Measurements from ENCODE around the gene TIMM44. TPM values are rescaled to one million over a fixed set of nuclear protein-coding genes. Genes with fewer than 3 reads are reported as not detected.

Gene TIMM44
- total and polyA plus RNA-seq, 2 of the 8 experiments (the other 6 are each of a cell fraction or from before 2014, with no cell fraction given) = 131 to 150 TPM

DNA sequence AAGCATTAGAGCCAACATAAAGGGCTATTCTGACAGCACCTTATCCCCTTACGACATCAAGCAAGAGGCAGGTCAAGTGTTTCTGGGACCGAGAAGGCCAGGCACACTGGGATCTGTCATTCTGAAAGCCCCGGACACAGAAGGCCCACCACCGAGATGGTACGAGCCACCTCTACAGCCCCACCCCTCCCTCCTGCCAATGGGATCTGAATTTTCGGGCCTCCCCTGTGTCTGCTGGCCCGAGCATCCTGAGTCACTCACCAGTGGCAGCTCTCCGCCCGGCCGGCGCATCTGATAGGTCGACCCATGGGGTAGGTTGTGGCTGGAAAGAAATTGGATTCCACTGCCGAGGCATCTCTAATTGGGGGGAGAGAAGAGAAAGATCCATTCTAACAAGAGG lies 2.6 kb downstream of the TIMM44 start:
- Histone ChIP-seq H3K27me3 (replicated peaks in 1 of 4; ENCODE audit: control insufficient read depth in 3 of 4, extremely low read depth in 1 of 4, insufficient read depth in 3 of 4, low read length in 3 of 4) (no peaks in the 10 kb centered on the region), H3K36me3 (ENCODE audit: control insufficient read depth in 2 of 4, insufficient read depth in 4 of 4, low read length in 3 of 4) (peaks cover 4 to 51% (median 21%) of the 10 kb centered on the region in 4 experiments), H3K79me2 (ENCODE audit: control insufficient read depth in 1 of 2, insufficient read depth in 2 of 2, low read length in 2 of 2) (peaks cover 5 to 28% of the 10 kb centered on the region in 2 experiments; a peak in 3 of 4 replicates), H3K9me3 (ENCODE audit: insufficient read depth in 2 of 2, low read depth in 1 of 2, low read length in 1 of 2) (no peaks in the 10 kb centered on the region), H4K8ac (ENCODE audit: extremely low read depth, insufficient read depth, low read length) (no peak overlapping the region), H3K14ac (ENCODE audit: insufficient read length) (no peak overlapping the region), H2BK5ac (ENCODE audit: low read depth, low read length) (no peak overlapping the region), H4K91ac (replicated peaks; ENCODE audit: insufficient read length, low read length) (no peak overlapping the region), H2BK15ac (ENCODE audit: low read length) (no peak overlapping the region), H2BK20ac (ENCODE audit: low read length) (no peak overlapping the region), H3K23me2 (ENCODE audit: low read depth, low read length) (peaks cover 3% of the 10 kb centered on the region; the same call in 1 of the 2 replicates), H3K18ac (ENCODE audit: extremely low read depth, low read length) (no peak overlapping the region), H3K23ac (ENCODE audit: insufficient read length) (no peak overlapping the region), H2BK12ac (ENCODE audit: low read depth, low read length) (no peak overlapping the region), H4K5ac (ENCODE audit: insufficient read length, low read depth, low read length) (no peak overlapping the region), H3K4me1 (replicated peaks in 1 of 4; ENCODE audit: control insufficient read depth in 3 of 4, insufficient read depth in 4 of 4, low read length in 3 of 4) (peaks cover 0 to 3% (median 0%) of the 10 kb centered on the region in 4 experiments; a peak in 1 of 7 replicates), H3K4me2 (ENCODE audit: insufficient read depth in 1 of 2, low read depth in 2 of 2, low read length in 2 of 2) (no peak overlapping the region), H3K9ac (replicated peaks in 1 of 4; ENCODE audit: extremely low read depth in 1 of 4, low read depth in 3 of 4, low read length in 3 of 4) (no peak overlapping the region), H3K79me1 (ENCODE audit: low read depth, low read length) (peaks cover 8% of the 10 kb centered on the region), H3K27ac (ENCODE audit: low read depth, low read length) (no peak overlapping the region), H2AK5ac (ENCODE audit: low read depth, low read length) (no peak overlapping the region), H3K4ac (replicated peaks; ENCODE audit: insufficient read length, low read depth, low read length) (no peak overlapping the region), H2BK120ac (replicated peaks; ENCODE audit: low read depth, low read length) (no peak overlapping the region), H2AFZ (ENCODE audit: low read length) (no peak overlapping the region), H3K4me3 (ENCODE audit: extremely low read depth in 1 of 4, insufficient read depth in 2 of 4, low read depth in 3 of 4, low read length in 4 of 4) (no peak overlapping the region), H4K20me1 (replicated peaks in 1 of 2; ENCODE audit: control insufficient read depth in 1 of 2, insufficient read depth in 2 of 2, low read length in 2 of 2) (peaks cover 0 to 5% of the 10 kb centered on the region in 2 experiments), H3K56ac (replicated peaks; ENCODE audit: insufficient read length, low read depth, low read length) (no peak overlapping the region)
- CTCF ChIA-PET (ENCODE audit: partially characterized antibody) = interaction anchor here (0.6 to 2.2 kb wide), 4 partner anchors 12 to 651 kb away, joined by 3 to 6 read pairs (median 4); partner anchors contain the start of gene MAP2K7
- DNase-seq (ENCODE audit: low read depth in 1 of 2, low spot score in 2 of 2) (no peak), FAIRE-seq (no peak)
- POLR2A ChIA-PET (ENCODE audit: partially characterized antibody) = interaction anchor here (6.4 to 13.5 kb wide), 3 partner anchors 10 to 19 kb away, joined by 52 to 205 read pairs (median 98); partner anchors contain the start of genes CTXN1 and SNAPC2
- WGBS, 2 experiments (ENCODE audit: extremely low coverage in 1 of 2, insufficient coverage in 1 of 2, insufficient read length in 1 of 2, insufficient replicate concordance in 2 of 2, low coverage in 1 of 2, low lambda C conversion rate in 2 of 2, missing lambda C conversion rate in 1 of 2) = 96% methylated on average over 11 of the region's 13 CpGs; no CpG with 5 or more reads in 1 of the 2 experiments
- TF ChIP-seq JUND (IDR thresholded peaks at IDR 0.05; ENCODE audit: low read length) = no peak
- TF ChIP-seq SP1 (IDR thresholded peaks at IDR 0.05; ENCODE audit: low read depth, low read length) = no peak
- no peak for TF ChIP-seq RFX5 (IDR thresholded peaks at IDR 0.05; ENCODE audit: borderline replicate concordance, low read depth, low read length)
- no peak for TF ChIP-seq BACH1 (IDR thresholded peaks at IDR 0.05; ENCODE audit: low read length)
- TF ChIP-seq BRCA1 (IDR thresholded peaks at IDR 0.05; ENCODE audit: low read depth, low read length) = no peak
- no peak for TF ChIP-seq GTF2F1 (IDR thresholded peaks at IDR 0.05; ENCODE audit: borderline replicate concordance, low read depth, low read length)
- no peak for TF ChIP-seq CBX8 (IDR thresholded peaks at IDR 0.05; ENCODE audit: borderline replicate concordance, low read depth, low read length)
